PFSK-1 (cell line): Measurements from ENCODE around the gene HIF1AN. TPM values are rescaled to one million over a fixed set of nuclear protein-coding genes. Genes with fewer than 3 reads are reported as not detected.

Experiments
- FOXP2 ChIP-seq: optimal IDR thresholded peaks from 2 replicates; pipeline ENCODE3; 2011; ENCODE audit warnings: borderline replicate concordance, control low read depth, inconsistent platforms; ENCODE audit not compliant: insufficient read depth; ENCODE audit errors: extremely low read length, extremely low read depth
- POLR2AphosphoS5 ChIP-seq: IDR thresholded peaks from 2 replicates; pipeline ENCODE4 v1.6.1; 2012; ENCODE audit warnings: low read depth, mild to moderate bottlenecking, control low read depth, low read length, moderate library complexity
- REST ChIP-seq, 2 experiments: IDR thresholded peaks; 2 replicates each; pipeline versions ENCODE4 v1.6.1 to v1.8.0; 2011 to 2012; ENCODE audit warnings: low read depth in 2 of 2, low read length in 2 of 2, control low read depth in 1 of 2, inconsistent platforms in 1 of 2, mild to moderate bottlenecking in 1 of 2, moderate library complexity in 1 of 2; ENCODE audit not compliant: insufficient read depth in 1 of 2
- SIN3A ChIP-seq: IDR thresholded peaks from 2 replicates; pipeline ENCODE4 v1.6.1; 2012; ENCODE audit warnings: mild to moderate bottlenecking, low read length, moderate library complexity, borderline replicate concordance; ENCODE audit not compliant: insufficient read depth
- TAF1 ChIP-seq: IDR thresholded peaks from 2 replicates; pipeline ENCODE4 v1.6.1; 2012; ENCODE audit warnings: low read length, control low read depth, borderline replicate concordance; ENCODE audit not compliant: insufficient read depth
- polyA plus RNA-seq: library from polyadenylated mRNA; unstranded; fragments of >200 nt; gene quantifications from one replicate; pipeline ENCODE4 v1.2.1, GENCODE V29; 2012; ENCODE audit warnings: low read depth, missing spikeins; ENCODE audit not compliant: insufficient read length

The HIF1AN gene
- 14.5 TPM for polyA plus RNA-seq

- TF ChIP-seq SIN3A (no peak), TAF1 (peak; percentile 65; the same call in 1 of the 2 replicates), FOXP2 (peak; percentile 44), POLR2AphosphoS5 (peak; percentile 71; the same call in 1 of the 2 replicates), REST (IDR thresholded peaks at IDR 0.05; ENCODE audit: insufficient read depth in 1 of 2, low read depth in 2 of 2, low read length in 2 of 2) (no peak)
Observed at GRCh38 chr10:100535715-100536353, at the start of gene HIF1AN. TSS of gene HIF1AN (plus strand) at chr10:100535943. CDS start at chr10:100535959, 16 bp downstream.

- TF ChIP-seq REST (IDR thresholded peaks at IDR 0.05; ENCODE audit: insufficient read depth in 1 of 2, low read depth in 2 of 2, low read length in 2 of 2), result no peak
- TF ChIP-seq FOXP2, result no peak
- no peak for TF ChIP-seq SIN3A
- no peak for TF ChIP-seq TAF1
- TF ChIP-seq POLR2AphosphoS5, result no peak
Observed at GRCh38 chr10:100487529-100487928, 48.2 kb upstream of the HIF1AN start.

GRCh38 chr10:100489396-100489795 is 46.3 kb upstream of the HIF1AN start:
- TF ChIP-seq SIN3A (no peak), REST (IDR thresholded peaks at IDR 0.05; ENCODE audit: insufficient read depth in 1 of 2, low read depth in 2 of 2, low read length in 2 of 2) (no peak), FOXP2 (no peak), TAF1 (no peak), POLR2AphosphoS5 (no peak)

- no peak for TF ChIP-seq REST (IDR thresholded peaks at IDR 0.05; ENCODE audit: insufficient read depth in 1 of 2, low read depth in 2 of 2, low read length in 2 of 2)
- TF ChIP-seq FOXP2, result no peak
- TF ChIP-seq SIN3A, result no peak
- TF ChIP-seq POLR2AphosphoS5, result no peak
- TF ChIP-seq TAF1, result no peak
Observed at GRCh38 chr10:100490531-100490930, 45.2 kb upstream of the HIF1AN start.

- TF ChIP-seq POLR2AphosphoS5 (no peak), FOXP2 (no peak), REST (IDR thresholded peaks at IDR 0.05; ENCODE audit: insufficient read depth in 1 of 2, low read depth in 2 of 2, low read length in 2 of 2) (no peak)
Observed at GRCh38 chr10:100496567-100496966, 39.2 kb upstream of the HIF1AN start.
